Measurements from ENCODE around the gene ZBTB20.

GRCh38 chr3:114597012-114597411 lies 550.1 kb downstream of the ZBTB20 start:
- TF ChIP-seq CTCF (IDR thresholded peaks at IDR 0.05) = no peak
- no peak for TF ChIP-seq POLR2A (IDR thresholded peaks at IDR 0.05)
